ENCODE measurements around the gene MED25.

Gene MED25

GRCh38 chr19:49877879-49878743 lies 60.0 kb downstream of the MED25 start:
- TF ChIP-seq, protein P1, sequence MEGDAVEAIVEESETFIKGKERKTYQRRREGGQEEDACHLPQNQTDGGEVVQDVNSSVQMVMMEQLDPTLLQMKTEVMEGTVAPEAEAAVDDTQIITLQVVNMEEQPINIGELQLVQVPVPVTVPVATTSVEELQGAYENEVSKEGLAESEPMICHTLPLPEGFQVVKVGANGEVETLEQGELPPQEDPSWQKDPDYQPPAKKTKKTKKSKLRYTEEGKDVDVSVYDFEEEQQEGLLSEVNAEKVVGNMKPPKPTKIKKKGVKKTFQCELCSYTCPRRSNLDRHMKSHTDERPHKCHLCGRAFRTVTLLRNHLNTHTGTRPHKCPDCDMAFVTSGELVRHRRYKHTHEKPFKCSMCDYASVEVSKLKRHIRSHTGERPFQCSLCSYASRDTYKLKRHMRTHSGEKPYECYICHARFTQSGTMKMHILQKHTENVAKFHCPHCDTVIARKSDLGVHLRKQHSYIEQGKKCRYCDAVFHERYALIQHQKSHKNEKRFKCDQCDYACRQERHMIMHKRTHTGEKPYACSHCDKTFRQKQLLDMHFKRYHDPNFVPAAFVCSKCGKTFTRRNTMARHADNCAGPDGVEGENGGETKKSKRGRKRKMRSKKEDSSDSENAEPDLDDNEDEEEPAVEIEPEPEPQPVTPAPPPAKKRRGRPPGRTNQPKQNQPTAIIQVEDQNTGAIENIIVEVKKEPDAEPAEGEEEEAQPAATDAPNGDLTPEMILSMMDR (conservative IDR thresholded peaks at IDR 0.05), result no peak
- peak overlapping the region; percentile 100 for H3K27ac ChIP-seq

DNA sequence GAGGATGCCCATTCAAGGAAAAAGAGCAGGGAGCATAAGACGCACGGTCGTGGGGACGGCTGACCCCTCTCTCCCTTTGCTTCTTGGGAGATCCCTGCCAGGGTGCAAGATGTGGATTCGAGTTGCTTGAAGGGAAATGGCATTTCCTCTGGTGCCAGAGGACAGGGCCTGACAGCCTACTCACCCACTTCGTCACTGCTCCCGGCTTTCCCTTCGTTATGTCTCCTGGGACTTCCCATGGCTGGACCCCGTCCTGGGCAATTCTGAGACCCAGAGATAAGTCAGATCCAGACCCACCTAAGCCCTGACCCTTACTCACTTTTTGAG lies 60.6 kb downstream of the MED25 start:
- TF ChIP-seq, protein P1 (conservative IDR thresholded peaks at IDR 0.05), result no peak
- H3K27ac ChIP-seq, result peak overlapping the region; percentile 100

DNA sequence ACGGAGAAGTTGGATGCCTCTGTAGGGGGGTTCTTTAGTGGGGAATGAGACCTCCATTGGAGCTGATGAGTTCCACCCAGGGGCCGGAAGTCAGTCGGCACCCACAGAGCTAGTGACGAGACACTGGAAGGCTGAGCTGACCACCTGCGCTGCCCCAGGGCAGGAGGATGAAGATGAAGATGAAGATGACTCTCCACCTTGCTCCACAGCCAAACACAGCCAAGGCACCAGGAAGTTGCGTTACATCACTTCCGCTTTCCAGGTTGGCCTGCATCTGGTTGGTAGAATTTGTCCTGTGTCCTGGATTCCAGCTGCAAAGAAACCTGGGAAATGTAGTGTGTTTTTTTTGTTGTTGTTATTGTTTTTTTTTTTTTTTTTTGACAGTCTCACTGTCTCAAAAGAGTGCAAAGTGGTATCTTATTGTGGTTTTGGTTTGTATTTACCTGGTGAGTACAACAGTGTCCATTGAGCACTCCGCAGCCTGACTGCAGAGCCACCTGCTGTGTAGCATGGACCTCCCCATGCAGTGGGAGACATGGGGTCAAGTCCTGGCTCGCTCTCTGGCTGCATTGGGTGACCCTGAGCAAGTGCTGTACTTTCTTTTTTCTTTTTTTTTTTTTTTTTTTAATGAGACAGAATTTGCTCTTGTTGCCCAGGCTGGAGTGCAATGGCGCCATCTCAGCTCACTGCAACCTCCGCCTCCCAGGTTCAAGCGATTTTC lies 61.3 kb downstream of the MED25 start:
- peak overlapping the region; percentile 100 for H3K27ac ChIP-seq
- TF ChIP-seq, protein P1 (conservative IDR thresholded peaks at IDR 0.05), result no peak

DNA sequence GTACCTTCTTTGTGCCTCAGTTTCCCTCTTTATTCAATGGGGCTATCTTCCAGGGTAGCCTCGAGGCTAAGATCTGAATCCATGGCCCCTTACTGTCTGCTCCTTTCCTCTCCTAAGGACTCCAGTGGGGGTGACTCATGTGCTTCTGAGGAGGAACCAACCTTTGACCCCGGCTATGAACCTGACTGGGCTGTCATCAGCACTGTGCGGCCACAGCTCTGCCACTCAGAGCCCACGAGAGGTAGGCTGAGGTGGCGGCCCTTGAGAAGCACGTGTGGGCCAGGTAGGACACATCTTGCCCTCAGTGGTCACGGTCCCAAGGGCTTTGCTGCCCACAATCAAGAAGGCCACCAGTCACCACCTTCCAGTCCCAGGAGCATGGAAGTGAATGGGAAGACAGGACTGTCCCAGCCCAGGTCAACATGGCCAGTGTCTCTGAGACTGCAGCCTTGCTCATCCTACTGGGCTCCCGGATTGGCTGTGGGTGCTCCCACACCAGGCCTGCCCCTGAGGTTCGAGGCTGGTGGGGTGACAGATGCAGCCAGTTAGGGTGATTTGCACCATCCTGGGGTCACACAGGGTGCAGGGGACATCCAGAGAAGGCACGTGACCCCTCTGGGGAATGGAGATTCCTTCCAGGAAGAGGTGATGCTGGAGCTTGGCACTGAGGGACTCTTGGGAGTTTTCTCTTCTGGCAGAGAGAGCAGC lies 62.2 kb downstream of the MED25 start:
- H3K27ac ChIP-seq, result peak overlapping the region; percentile 8; the same call in 1 of the 2 replicates
- TF ChIP-seq, protein P1 (conservative IDR thresholded peaks at IDR 0.05), result no peak

DNA sequence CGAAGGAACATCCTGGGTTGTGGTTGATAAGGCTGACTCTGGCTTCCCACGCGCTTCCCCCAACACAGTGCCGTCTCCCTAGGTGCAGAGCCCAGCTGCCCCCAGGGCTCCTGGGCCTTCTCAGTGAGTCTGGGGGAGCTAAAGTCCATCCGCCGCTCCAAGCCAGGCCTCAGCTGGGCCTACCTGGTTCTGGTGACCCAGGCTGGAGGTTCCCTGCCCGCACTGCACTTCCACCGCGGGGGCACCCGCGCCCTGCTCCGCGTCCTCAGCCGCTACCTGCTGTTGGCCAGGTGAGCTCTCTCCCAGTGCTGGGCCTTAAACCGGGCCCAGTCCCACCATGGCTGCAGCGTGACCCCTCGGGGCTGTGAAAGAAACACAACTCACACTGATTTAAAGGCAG lies 63.1 kb downstream of the MED25 start:
- H3K27ac ChIP-seq, result 0 out of 2 replicates have a peak overlapping the region, but pooled peaks have one; percentile 8
- TF ChIP-seq, protein P1 (conservative IDR thresholded peaks at IDR 0.05), result no peak

DNA sequence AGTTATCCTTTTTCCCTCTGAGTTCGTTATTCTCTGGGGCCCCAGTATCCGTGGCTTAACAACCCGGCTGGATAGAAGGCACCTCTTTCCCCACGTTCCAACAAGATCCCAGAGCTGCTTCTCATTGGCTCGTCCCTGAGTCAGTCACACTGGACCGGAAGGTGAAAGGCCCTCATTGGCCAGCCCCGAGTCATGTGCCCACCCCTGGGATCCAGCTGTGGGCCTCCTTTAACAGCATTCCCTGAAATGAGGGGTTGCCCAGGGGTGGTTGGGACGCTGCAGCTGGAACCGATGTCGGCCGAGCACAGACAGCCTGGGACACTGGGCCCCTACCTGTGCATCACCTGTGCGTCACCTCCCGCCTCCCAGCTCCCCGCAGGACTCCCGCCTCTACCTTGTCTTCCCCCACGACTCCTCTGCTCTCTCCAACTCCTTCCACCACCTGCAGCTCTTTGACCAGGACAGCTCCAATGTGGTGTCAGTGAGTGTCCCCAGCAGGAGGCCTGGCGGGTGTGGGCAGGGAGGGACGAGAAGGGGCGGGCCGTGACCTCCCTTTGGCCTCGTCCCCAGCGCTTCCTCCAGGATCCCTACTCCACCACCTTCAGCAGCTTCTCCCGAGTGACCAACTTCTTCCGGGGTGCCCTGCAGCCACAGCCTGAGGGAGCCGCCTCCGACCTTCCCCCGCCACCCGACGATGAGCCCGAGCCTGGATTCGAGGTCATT lies 63.7 kb downstream of the MED25 start:
- no peak overlapping the region for H3K27ac ChIP-seq
- TF ChIP-seq, protein P1 (conservative IDR thresholded peaks at IDR 0.05), result no peak
